Adrenal gland (tissue), 12 donors: ENCODE data around the gene ATP6V0A4. TPM values are rescaled to one million over a fixed set of nuclear protein-coding genes. Genes with fewer than 3 reads are reported as not detected.

Experiments used
- DNase-seq, 7 donors: peaks; one replicate each; pipeline ENCODE4 v3.0.0-alpha.2; 2019 to 2020
- H3K27ac ChIP-seq, 5 donors: fragments of 200-600 bp; sonication (generic) in 4 of 5; 1 replicate in 3 of 5; 2 replicates in 2 of 5; pipeline versions ENCODE4 v1.5.1 to v1.8.0; 2016 to 2020; ENCODE audit warnings: mild to moderate bottlenecking in 1 of 5
- H3K27me3 ChIP-seq: fragments of 200-600 bp; 2 replicates; pipeline ENCODE4 v1.8.0; 2021
- H3K36me3 ChIP-seq, 2 donors: fragments of 200-600 bp; replicated peaks in 1 of 2; 1 replicate in 1 of 2; 2 replicates in 1 of 2; pipeline versions ENCODE4 v1.5.1 to v1.8.0; 2018 to 2022
- H3K4me1 ChIP-seq, 2 donors: fragments of 200-600 bp; replicated peaks in 1 of 2; 1 replicate in 1 of 2; 2 replicates in 1 of 2; pipeline versions ENCODE4 v1.5.1 to v1.8.0; 2018 to 2021
- H3K4me3 ChIP-seq, 4 donors: fragments of 200-600 bp; sonication (generic) in 3 of 4; one replicate each; pipeline ENCODE4 v1.5.1; 2016 to 2018
- H3K9me3 ChIP-seq, 3 donors: fragments of 200-600 bp; sonication (generic) in 1 of 3; replicated peaks in 1 of 3; 1 replicate in 2 of 3; 2 replicates in 1 of 3; pipeline versions ENCODE4 v1.5.1 to v1.8.0; 2016 to 2021
- CTCF ChIP-seq, 6 experiments: fragments of 450-650 bp in 4 of 6; fragments of 200-600 bp in 2 of 6; sonication (generic) in 1 of 6; IDR thresholded peaks; 1 replicate in 5 of 6; 2 replicates in 1 of 6; pipeline versions ENCODE4 v1.5.1 to v1.8.0; 2016 to 2021; ENCODE audit warnings: antibody characterized with exemption in 6 of 6, mild to moderate bottlenecking in 2 of 6, moderate library complexity in 1 of 6
- POLR2A ChIP-seq, 2 donors: fragments of 450-650 bp; IDR thresholded peaks; one replicate each; pipeline ENCODE4 v1.6.1; 2017; ENCODE audit warnings: antibody characterized with exemption in 2 of 2, mild to moderate bottlenecking in 2 of 2, moderate library complexity in 1 of 2
- whole genome bisulfite sequencing, 4 donors: extraction: QIAGEN DNeasy Blood & Tissue Kit in 2 of 4; methylation state at CpG; one replicate each; pipeline versions ENCODE4 v1.1.5 to v1.1.7; 2013 to 2017; 5-methylcytosine and 5-hydroxymethylcytosine counted together
- intact Hi-C, 2 donors: fragments of 100-400 bp; cut with DNase I; formaldehyde crosslinking; loops; one replicate each; pipeline versions ENCODE4 v1.14.1 to v1.15.0; 2022 to 2023
- polyA plus RNA-seq, 3 donors: library from polyadenylated mRNA; stranded (reverse); fragments of 200-250 nt in 2 of 3; fragments of 350-450 nt in 1 of 3; fragmentation: Illumina TruSeq in 1 of 3; extraction: RNeasy Lipid Tissue Mini Kit (QIAGEN cat#74804) in 1 of 3; gene quantifications; one replicate each; pipeline ENCODE4 v1.2.3, GENCODE V29; 2013 to 2014
- total RNA-seq, 9 donors: library from RNA; depleted of rRNA in 4 of 9; stranded (reverse); fragments of >200 nt in 4 of 9; fragments of 120-200 nt in 1 of 9; fragmentation: NEBNext Ultra II Directional in 1 of 9; extraction: Animal tissue kit (Norgen Biotek cat#: 25700) in 1 of 9; gene quantifications; one replicate each; pipeline versions ENCODE4 v1.1.0 to v1.2.4, GENCODE V29; 2013 to 2023
- donor health status: healthy with polysubstance abuse.
- donor health status: Bipolar disorder and iron deficiency.
- donor health status: DM: yes; HTN: yes; CAD: no.
- donor health status: DM: no; HTN: no; CAD: no.
- donor health status: DM: no; HTN: no; CAD: no.
- donor health status: DM: yes; HTN: yes; CAD: no.

ATP6V0A4 gene
- total and polyA plus RNA-seq, 12 donors = 0.22 TPM; not detected in 11

GRCh38 chr7:138825049-138825721 is 27.2 kb upstream of the ATP6V0A4 start:
- Histone ChIP-seq H3K4me3 (no peak overlapping the region), H3K9me3 (no peaks in the 10 kb centered on the region), H3K36me3 (no peaks in the 10 kb centered on the region), H3K27me3 (no peaks in the 10 kb centered on the region), H3K4me1 (no peaks in the 10 kb centered on the region), H3K27ac (no peak overlapping the region)
- DNase-seq = no peak
- TF ChIP-seq POLR2A (IDR thresholded peaks at IDR 0.05) (no peak), CTCF (IDR thresholded peaks at IDR 0.05) (no peak)
- WGBS, 4 donors = 87 to 93% (median 87%) methylated on average over 11 of the region's 11 CpGs
- intact Hi-C loops = no loop called here

- H3K9me3 ChIP-seq = no peaks in the 10 kb centered on the region
- no peaks in the 10 kb centered on the region for H3K27me3 ChIP-seq
- no peak for DNase-seq
- no peaks in the 10 kb centered on the region for H3K36me3 ChIP-seq
- 86 to 95% (median 92%) methylated on average over 10 to 11 of the region's 11 CpGs for WGBS, 4 donors
- no peaks in the 10 kb centered on the region for H3K4me1 ChIP-seq
- TF ChIP-seq POLR2A (IDR thresholded peaks at IDR 0.05) (no peak), CTCF (IDR thresholded peaks at IDR 0.05) (no peak)
- no peak overlapping the region for H3K27ac ChIP-seq
- intact Hi-C loops = no loop called here
- no peak overlapping the region for H3K4me3 ChIP-seq
Observed at GRCh38 chr7:138822867-138823535, 25.0 kb upstream of the ATP6V0A4 start.

GRCh38 chr7:138821912-138822311 is 23.9 kb upstream of the ATP6V0A4 start:
- Histone ChIP-seq H3K4me1 (no peaks in the 10 kb centered on the region), H3K27me3 (no peaks in the 10 kb centered on the region), H3K4me3 (no peak overlapping the region), H3K27ac (no peak overlapping the region), H3K9me3 (no peaks in the 10 kb centered on the region), H3K36me3 (no peaks in the 10 kb centered on the region)
- no peak for TF ChIP-seq CTCF (IDR thresholded peaks at IDR 0.05)
- no peak for TF ChIP-seq POLR2A (IDR thresholded peaks at IDR 0.05)
- DNase-seq = no peak
- intact Hi-C loops = no loop called here
- 90 to 97% (median 93%) methylated on average over 7 of the region's 7 CpGs for WGBS, 4 donors

- WGBS, 4 donors = 74 to 81% (median 77%) methylated on average over 3 of the region's 3 CpGs
- Histone ChIP-seq H3K4me3 (no peak overlapping the region), H3K27ac (no peak overlapping the region), H3K4me1 (no peaks in the 10 kb centered on the region), H3K36me3 (no peaks in the 10 kb centered on the region), H3K9me3 (no peaks in the 10 kb centered on the region), H3K27me3 (no peaks in the 10 kb centered on the region)
- intact Hi-C loops = no loop called here
- TF ChIP-seq POLR2A (IDR thresholded peaks at IDR 0.05) (no peak), CTCF (IDR thresholded peaks at IDR 0.05) (no peak)
- no peak for DNase-seq
Observed at GRCh38 chr7:138819625-138820024, 21.6 kb upstream of the ATP6V0A4 start.
